Measurements from ENCODE around the gene SLX4IP. TPM values are rescaled to one million over a fixed set of nuclear protein-coding genes. Genes with fewer than 3 reads are reported as not detected.
"Not testable (repeated sequence)": the region's sequence is repeated elsewhere in the genome, so short reads cannot be mapped to it uniquely, and the experiment has no call there.

Gene SLX4IP
- 1 to 10 TPM; 4.9 to 5.2 TPM for total RNA-seq

DNA sequence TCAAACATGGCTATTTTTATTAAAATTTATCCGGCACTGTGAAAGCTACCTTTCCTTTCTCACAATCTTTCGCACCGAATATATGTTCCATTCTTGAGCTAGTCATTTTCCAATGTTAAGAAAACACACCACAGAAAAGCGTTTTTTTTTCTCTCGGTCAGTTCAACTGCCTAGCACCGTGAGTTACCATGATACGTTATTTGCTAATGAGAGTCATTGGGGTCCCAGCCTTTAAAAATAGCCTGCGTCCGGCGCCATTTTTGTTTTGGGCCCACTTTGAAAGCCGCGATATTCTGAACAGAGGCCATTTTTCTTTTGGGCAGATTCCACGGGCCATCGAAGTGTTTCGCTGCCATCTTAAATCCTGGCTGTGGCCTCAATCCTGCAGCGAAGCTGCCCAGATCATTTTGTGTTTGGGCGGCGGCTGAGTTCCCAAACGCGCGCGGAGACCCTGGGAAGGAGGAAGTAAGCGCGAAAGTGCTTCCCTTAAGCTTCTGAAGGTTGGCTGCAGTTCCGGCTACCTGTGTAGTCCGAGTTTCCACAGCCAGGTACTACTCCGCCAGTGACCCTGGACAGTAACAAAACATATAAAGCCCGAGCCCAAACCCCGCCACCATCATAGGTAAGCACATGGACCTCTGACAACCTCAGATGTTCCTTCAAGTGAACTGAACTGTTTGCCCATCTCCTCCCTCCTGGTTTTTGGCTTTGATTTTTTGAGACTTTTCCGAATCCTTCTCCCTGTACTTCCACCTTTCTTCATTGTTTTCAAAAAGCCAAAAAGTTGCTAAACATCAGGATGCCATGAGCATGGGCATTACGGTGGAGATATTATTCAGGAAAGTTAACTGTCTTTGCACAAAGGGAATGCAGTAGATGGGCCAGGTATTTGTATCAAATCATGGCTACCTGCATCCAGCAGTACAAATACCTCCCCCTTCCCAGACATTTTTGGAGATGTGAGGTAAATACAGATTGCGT is at the start of gene SLX4IP:
Gene SLX4IP, plus strand, starts transcription at position 474 of the 981 bp plus-strand sequence. CDS start 22,900 bp downstream, outside the sequence.
- Mint-ChIP-seq H3K27ac (peak within 1 kb of the TSS; percentile 96), H3K9me3 (no peaks in the 10 kb centered on the region), H3K4me1 (ENCODE audit: low read depth) (peaks cover 42% of the 10 kb centered on the region), H3K27me3 (ENCODE audit: low read depth) (no peaks in the 10 kb centered on the region), H3K36me3 (ENCODE audit: low read depth) (peaks cover 7% of the 10 kb centered on the region), H3K4me3 (peak within 1 kb of the TSS; percentile 95)
- CTCF ChIA-PET: interaction anchor here (1.0 to 1.3 kb wide), 4 partner anchors 8 to 101 kb away, joined by 3 to 7 read pairs (median 4); no protein-coding TSS in a partner anchor
- peak; percentile 91 for DNase-seq
- intact Hi-C loops (cut with micrococcal nuclease): loop anchor here (1.0 to 5.0 kb wide), 11 partner anchors 12 to 1457 kb away; partner anchors contain the start of gene SNAP25

GRCh38 chr20:10385850-10386544 is 49.1 kb upstream of the SLX4IP start:
- Mint-ChIP-seq H3K4me1 (ENCODE audit: low read depth) (no peaks in the 10 kb centered on the region), H3K27ac (no peak overlapping the region), H3K4me3 (no peak overlapping the region), H3K27me3 (ENCODE audit: low read depth) (peaks cover 3% of the 10 kb centered on the region), H3K9me3 (no peaks in the 10 kb centered on the region), H3K36me3 (ENCODE audit: low read depth) (no peaks in the 10 kb centered on the region)
- CTCF ChIA-PET: interaction anchor here (0.5 to 0.7 kb wide), 2 partner anchors 12 to 408 kb away, joined by 3 read pairs; no protein-coding TSS in a partner anchor
- intact Hi-C loops (cut with micrococcal nuclease): loop anchor here (10.0 kb wide), 1 partner anchor 291 kb away; no protein-coding TSS in a partner anchor
- DNase-seq: no peak

DNA sequence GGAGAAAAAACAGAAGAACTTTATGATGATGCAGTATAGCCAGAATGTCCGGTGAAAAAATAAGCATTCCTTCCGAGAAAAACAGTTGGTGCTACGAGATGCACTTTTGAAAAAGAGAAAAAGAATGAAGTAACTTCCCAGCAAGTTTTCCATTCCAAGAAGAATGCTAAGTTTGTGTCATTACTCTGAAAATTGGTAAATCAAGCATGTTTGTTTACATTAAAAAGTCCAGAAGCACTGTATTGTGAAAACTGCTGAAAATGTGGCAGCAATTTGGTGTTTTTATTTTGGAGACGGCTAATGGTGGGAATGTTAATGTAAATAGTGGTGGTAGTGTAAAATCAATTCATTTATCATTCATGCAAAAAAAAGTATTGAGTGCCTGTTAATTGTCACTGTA is 47.4 kb upstream of the SLX4IP start:
- no peaks in the 10 kb centered on the region for H3K4me1 Mint-ChIP-seq (ENCODE audit: low read depth)
- no peaks in the 10 kb centered on the region for H3K36me3 Mint-ChIP-seq (ENCODE audit: low read depth)
- H3K27me3 Mint-ChIP-seq (ENCODE audit: low read depth): peaks cover 3% of the 10 kb centered on the region
- no peak for DNase-seq
- intact Hi-C loops (cut with micrococcal nuclease): loop anchor here (10.0 kb wide), 1 partner anchor 293 kb away; no protein-coding TSS in a partner anchor
- no peaks in the 10 kb centered on the region for H3K9me3 Mint-ChIP-seq
- no peak overlapping the region for H3K4me3 Mint-ChIP-seq
- H3K27ac Mint-ChIP-seq: no peak overlapping the region
- CTCF ChIA-PET: interaction anchor here (0.6 kb wide), 1 partner anchor 89 kb away, joined by 3 read pairs; no protein-coding TSS in a partner anchor

DNA sequence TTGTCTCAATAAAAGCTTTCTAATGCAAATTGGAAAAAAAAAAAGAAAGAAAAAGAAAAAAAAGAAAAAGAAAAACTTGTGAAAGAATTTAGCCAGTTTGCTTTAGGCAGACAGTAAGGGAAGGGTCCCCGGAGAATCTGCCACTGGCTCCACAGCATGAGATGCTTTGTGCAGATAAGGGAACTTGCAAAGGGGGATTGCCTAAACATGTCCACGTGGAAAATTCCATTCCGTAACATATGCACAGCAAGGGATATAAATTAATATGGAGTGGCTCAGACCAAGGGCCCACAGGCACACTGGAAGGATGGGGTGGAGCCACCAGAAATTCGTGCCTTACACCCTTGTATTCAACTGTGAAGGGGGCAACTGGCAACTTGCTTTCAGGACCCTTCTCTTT is 46.5 kb upstream of the SLX4IP start:
- intact Hi-C loops (cut with micrococcal nuclease): loop anchor here (10.0 kb wide), 1 partner anchor 294 kb away; no protein-coding TSS in a partner anchor
- no peak overlapping the region for H3K27ac Mint-ChIP-seq
- DNase-seq: no peak
- H3K4me1 Mint-ChIP-seq (ENCODE audit: low read depth): no peaks in the 10 kb centered on the region
- H3K27me3 Mint-ChIP-seq (ENCODE audit: low read depth): peaks cover 3% of the 10 kb centered on the region
- H3K9me3 Mint-ChIP-seq: no peaks in the 10 kb centered on the region
- H3K4me3 Mint-ChIP-seq: no peak overlapping the region
- H3K36me3 Mint-ChIP-seq (ENCODE audit: low read depth): no peaks in the 10 kb centered on the region
- CTCF ChIA-PET: interaction anchor here (0.6 kb wide), 1 partner anchor 347 kb away, joined by 3 read pairs; no protein-coding TSS in a partner anchor

DNA sequence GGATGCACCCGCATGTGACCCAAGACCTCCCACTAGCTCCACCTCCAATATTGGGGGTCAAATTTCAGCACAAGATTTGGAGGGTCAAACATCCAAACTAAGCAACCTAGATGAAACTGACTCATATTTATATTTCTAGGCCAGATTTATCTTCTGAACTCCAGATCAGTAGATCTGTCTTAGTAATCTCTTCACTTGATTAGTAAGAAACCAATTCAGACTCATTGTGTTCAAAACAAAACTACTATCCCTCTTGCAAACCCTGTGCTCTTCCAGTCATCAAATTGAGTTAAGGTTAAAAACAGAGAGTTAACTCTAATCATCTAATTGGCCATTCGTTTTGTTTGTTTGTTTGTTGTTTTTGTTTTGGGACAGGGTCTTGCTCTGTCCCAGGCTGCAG is 44.4 kb upstream of the SLX4IP start:
- CTCF ChIA-PET: no interaction called here
- Mint-ChIP-seq H3K4me3 (no peak overlapping the region), H3K4me1 (ENCODE audit: low read depth) (no peaks in the 10 kb centered on the region), H3K27ac (no peak overlapping the region), H3K9me3 (no peaks in the 10 kb centered on the region), H3K36me3 (ENCODE audit: low read depth) (no peaks in the 10 kb centered on the region), H3K27me3 (ENCODE audit: low read depth) (peaks cover 3% of the 10 kb centered on the region)
- intact Hi-C loops (cut with micrococcal nuclease): no loop called here
- DNase-seq: no peak

- CTCF ChIA-PET, H3K9me3 Mint-ChIP-seq, H3K4me3 Mint-ChIP-seq: not testable (repeated sequence)
These were observed 40.4 kb upstream of the SLX4IP start for GRCh38 chr20:10394752-10395151.

DNA sequence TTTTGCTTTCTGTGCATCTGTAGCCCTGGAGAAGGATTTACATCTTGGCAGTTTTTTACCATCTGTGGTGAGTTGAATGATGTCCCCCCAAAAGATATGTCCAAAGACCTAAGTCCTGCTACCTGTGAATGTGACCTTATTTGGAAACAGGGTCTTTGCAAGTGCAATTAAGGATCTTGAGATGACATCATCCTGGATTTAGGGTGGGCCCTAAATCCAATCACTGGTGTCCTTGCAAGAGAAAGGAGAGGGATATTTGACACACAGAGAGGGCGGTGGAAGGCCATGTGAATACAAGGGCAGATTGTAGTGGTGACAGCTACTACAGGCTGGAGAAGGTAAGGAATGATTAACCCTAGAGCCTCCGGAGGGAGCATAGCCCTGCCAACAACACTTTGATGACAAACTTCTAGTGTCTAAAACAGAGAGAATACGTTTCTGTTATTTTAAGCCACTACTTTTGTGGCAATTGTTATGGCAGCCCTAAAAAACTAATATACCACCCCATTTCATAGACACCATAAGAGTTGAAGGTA is 36.2 kb upstream of the SLX4IP start:
- Mint-ChIP-seq H3K36me3 (ENCODE audit: low read depth) (peaks cover 5% of the 10 kb centered on the region), H3K27me3 (ENCODE audit: low read depth) (no peaks in the 10 kb centered on the region), H3K4me1 (ENCODE audit: low read depth) (peaks cover 6% of the 10 kb centered on the region), H3K27ac (no peak overlapping the region), H3K4me3 (no peak overlapping the region), H3K9me3 (no peaks in the 10 kb centered on the region)
- intact Hi-C loops (cut with micrococcal nuclease): no loop called here
- CTCF ChIA-PET: no interaction called here
- DNase-seq: no peak

More at GRCh38 chr20:10394752-10395151, 40.4 kb upstream of the SLX4IP start:
- DNase-seq; H3K27me3 Mint-ChIP-seq (ENCODE audit: low read depth); intact Hi-C loops (cut with micrococcal nuclease); H3K4me1 Mint-ChIP-seq (ENCODE audit: low read depth); H3K27ac Mint-ChIP-seq; H3K36me3 Mint-ChIP-seq (ENCODE audit: low read depth): not testable (repeated sequence)

GRCh38 chr20:10402938-10403608 is 32.0 kb upstream of the SLX4IP start:
- Mint-ChIP-seq H3K4me1 (ENCODE audit: low read depth) (peaks cover 6% of the 10 kb centered on the region), H3K9me3 (no peaks in the 10 kb centered on the region), H3K27ac (no peak overlapping the region), H3K36me3 (ENCODE audit: low read depth) (peaks cover 7% of the 10 kb centered on the region), H3K27me3 (ENCODE audit: low read depth) (no peaks in the 10 kb centered on the region), H3K4me3 (no peak overlapping the region)
- DNase-seq: no peak
- CTCF ChIA-PET: interaction anchor here (1.2 to 1.3 kb wide), 2 partner anchors 24 to 86 kb away, joined by 5 read pairs; no protein-coding TSS in a partner anchor
- intact Hi-C loops (cut with micrococcal nuclease): no loop called here

DNA sequence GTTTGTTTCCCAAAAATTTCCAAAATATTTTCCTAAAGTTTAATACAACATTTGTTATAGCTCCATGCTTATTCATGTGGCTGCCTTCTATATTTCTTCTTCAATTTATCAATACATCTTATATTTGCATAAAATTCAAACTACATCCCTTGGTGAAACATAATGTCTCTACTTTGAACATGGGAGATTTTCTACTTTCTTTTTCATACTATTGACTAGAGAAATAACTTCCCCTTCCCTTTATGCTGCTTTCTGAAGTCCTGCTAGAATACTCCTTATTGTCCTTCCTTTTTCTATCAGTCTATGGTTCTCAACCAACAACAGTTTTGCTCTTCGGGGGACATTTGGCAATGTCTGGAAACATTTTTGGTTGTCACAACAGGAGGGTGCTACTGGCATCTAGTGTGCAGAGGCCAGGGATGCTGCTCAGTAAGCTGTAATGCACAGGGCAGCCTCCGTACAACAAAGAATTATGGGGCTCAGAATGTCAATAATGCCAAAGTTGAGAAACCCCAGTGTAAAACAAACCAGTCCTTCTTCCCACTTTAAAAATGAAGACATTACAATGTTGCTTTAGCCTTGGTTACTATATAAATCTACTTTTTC is 31.0 kb upstream of the SLX4IP start:
- CTCF ChIA-PET: no interaction called here
- Mint-ChIP-seq H3K4me3 (no peak overlapping the region), H3K27me3 (ENCODE audit: low read depth) (no peaks in the 10 kb centered on the region), H3K27ac (no peak overlapping the region), H3K4me1 (ENCODE audit: low read depth) (peaks cover 6% of the 10 kb centered on the region), H3K9me3 (no peaks in the 10 kb centered on the region), H3K36me3 (ENCODE audit: low read depth) (peaks cover 7% of the 10 kb centered on the region)
- DNase-seq: no peak
- intact Hi-C loops (cut with micrococcal nuclease): no loop called here

DNA sequence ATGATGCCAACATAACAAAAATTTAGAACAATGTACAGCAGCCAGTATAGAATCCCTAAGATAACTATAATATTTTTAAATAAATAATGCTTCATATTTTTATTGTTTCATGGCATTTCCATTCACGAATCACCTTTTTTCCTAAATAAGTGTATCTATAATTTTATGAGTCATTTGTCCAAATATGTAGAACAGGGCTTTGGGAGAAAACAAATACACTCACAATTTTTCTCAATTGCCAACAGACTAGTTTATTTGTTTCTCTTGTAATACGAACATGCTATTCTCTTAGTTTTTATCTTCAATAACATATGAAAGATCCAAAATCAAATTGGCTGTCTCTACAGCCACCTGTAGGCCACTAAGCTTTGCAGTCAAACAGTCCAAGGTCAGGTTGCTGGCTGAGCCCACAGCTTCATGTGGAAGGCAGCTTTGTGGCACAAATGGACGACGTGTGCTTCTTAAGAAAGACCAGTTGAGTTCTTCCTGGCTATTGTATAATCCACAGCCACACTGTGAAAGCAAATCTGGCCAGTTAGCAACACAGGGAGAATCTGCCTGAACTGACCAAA is 30.1 kb upstream of the SLX4IP start:
- Mint-ChIP-seq H3K4me1 (ENCODE audit: low read depth) (peaks cover 6% of the 10 kb centered on the region), H3K27ac (no peak overlapping the region)
- CTCF ChIA-PET: no interaction called here

More for the DNA sequence above, 30.1 kb upstream of the SLX4IP start:
- Mint-ChIP-seq H3K4me3 (no peak overlapping the region), H3K27me3 (ENCODE audit: low read depth) (no peaks in the 10 kb centered on the region), H3K36me3 (ENCODE audit: low read depth) (peaks cover 7% of the 10 kb centered on the region), H3K9me3 (no peaks in the 10 kb centered on the region)
- intact Hi-C loops (cut with micrococcal nuclease): no loop called here
- DNase-seq: no peak
